ENCODE results near the gene PCDH7. TPM values are rescaled to one million over a fixed set of nuclear protein-coding genes. Genes with fewer than 3 reads are reported as not detected.

PCDH7 gene
- total and polyA plus RNA-seq, 2 donors from 2014 or later, result 1.4 to 10.2 TPM

- FAIRE-seq, result no peak
- no peaks in the 10 kb centered on the region for H3K36me3 ChIP-seq (ENCODE audit: control insufficient read depth in 2 of 3, insufficient read depth in 3 of 3, low read length in 3 of 3)
- H3K27ac ChIP-seq (ENCODE audit: low read depth in 2 of 2, low read length in 2 of 2), result no peak overlapping the region
- peaks cover 7% of the 10 kb centered on the region for H3K27me3 ChIP-seq (ENCODE audit: control insufficient read depth, insufficient read depth, low read length)
- no peak overlapping the region for H3K4me3 ChIP-seq (ENCODE audit: low read length in 3 of 3)
- H3K9me3 ChIP-seq (ENCODE audit: control insufficient read depth in 2 of 3, insufficient read depth in 1 of 3, low read length in 3 of 3), result no peaks in the 10 kb centered on the region
- no peak for DNase-seq
- intact Hi-C loops (cut with DNase I), result no loop called here
- peaks cover 0 to 14% (median 0%) of the 10 kb centered on the region in 3 donors for H3K4me1 ChIP-seq (ENCODE audit: control insufficient read depth in 2 of 3, insufficient read depth in 2 of 3, low read depth in 1 of 3, low read length in 3 of 3)
- H3K9ac ChIP-seq (ENCODE audit: low read length in 3 of 3), result no peak overlapping the region
- TF ChIP-seq CTCF (IDR thresholded peaks at IDR 0.05; ENCODE audit: borderline replicate concordance, extremely low read depth, insufficient read depth), result no peak
Measured at GRCh38 chr4:30724247-30724646, 4.1 kb downstream of the PCDH7 start.

GRCh38 chr4:30725562-30725961 lies 5.4 kb downstream of the PCDH7 start:
- Histone ChIP-seq H3K27ac (ENCODE audit: low read depth in 2 of 2, low read length in 2 of 2) (no peak overlapping the region), H3K4me1 (ENCODE audit: control insufficient read depth in 2 of 3, insufficient read depth in 2 of 3, low read depth in 1 of 3, low read length in 3 of 3) (peaks cover 0 to 8% (median 0%) of the 10 kb centered on the region in 3 donors), H3K4me3 (ENCODE audit: low read length in 3 of 3) (no peak overlapping the region), H3K27me3 (ENCODE audit: control insufficient read depth, insufficient read depth, low read length) (peaks cover 7% of the 10 kb centered on the region), H3K9me3 (ENCODE audit: control insufficient read depth in 2 of 3, insufficient read depth in 1 of 3, low read length in 3 of 3) (no peaks in the 10 kb centered on the region), H3K36me3 (ENCODE audit: control insufficient read depth in 2 of 3, insufficient read depth in 3 of 3, low read length in 3 of 3) (no peaks in the 10 kb centered on the region), H3K9ac (ENCODE audit: low read length in 3 of 3) (no peak overlapping the region)
- intact Hi-C loops (cut with DNase I), result no loop called here
- FAIRE-seq, result no peak
- TF ChIP-seq CTCF (IDR thresholded peaks at IDR 0.05; ENCODE audit: borderline replicate concordance, extremely low read depth, insufficient read depth), result no peak
- no peak for DNase-seq

- no peaks in the 10 kb centered on the region for H3K9me3 ChIP-seq (ENCODE audit: control insufficient read depth in 2 of 3, insufficient read depth in 1 of 3, low read length in 3 of 3)
- FAIRE-seq (no peak), DNase-seq (no peak)
- H3K27ac ChIP-seq (ENCODE audit: low read depth in 2 of 2, low read length in 2 of 2), result no peak overlapping the region
- H3K4me1 ChIP-seq (ENCODE audit: control insufficient read depth in 2 of 3, insufficient read depth in 2 of 3, low read depth in 1 of 3, low read length in 3 of 3), result peaks cover 0 to 6% (median 0%) of the 10 kb centered on the region in 3 donors
- H3K9ac ChIP-seq (ENCODE audit: low read length in 3 of 3), result no peak overlapping the region
- H3K36me3 ChIP-seq (ENCODE audit: control insufficient read depth in 2 of 3, insufficient read depth in 3 of 3, low read length in 3 of 3), result no peaks in the 10 kb centered on the region
- no peak for TF ChIP-seq CTCF (IDR thresholded peaks at IDR 0.05; ENCODE audit: borderline replicate concordance, extremely low read depth, insufficient read depth)
- H3K27me3 ChIP-seq (ENCODE audit: control insufficient read depth, insufficient read depth, low read length), result peaks cover 7% of the 10 kb centered on the region
- intact Hi-C loops (cut with DNase I), result no loop called here
- H3K4me3 ChIP-seq (ENCODE audit: low read length in 3 of 3), result no peak overlapping the region
Measured at GRCh38 chr4:30726090-30726675, 6.0 kb downstream of the PCDH7 start.

- Histone ChIP-seq H3K9me3 (ENCODE audit: control insufficient read depth in 2 of 3, insufficient read depth in 1 of 3, low read length in 3 of 3) (no peaks in the 10 kb centered on the region), H3K36me3 (ENCODE audit: control insufficient read depth in 2 of 3, insufficient read depth in 3 of 3, low read length in 3 of 3) (no peaks in the 10 kb centered on the region), H3K4me1 (ENCODE audit: control insufficient read depth in 2 of 3, insufficient read depth in 2 of 3, low read depth in 1 of 3, low read length in 3 of 3) (no peaks in the 10 kb centered on the region), H3K27ac (ENCODE audit: low read depth in 2 of 2, low read length in 2 of 2) (no peak overlapping the region), H3K9ac (ENCODE audit: low read length in 3 of 3) (no peak overlapping the region), H3K27me3 (ENCODE audit: control insufficient read depth, insufficient read depth, low read length) (peaks cover 7% of the 10 kb centered on the region), H3K4me3 (ENCODE audit: low read length in 3 of 3) (no peak overlapping the region)
- DNase-seq, result no peak
- FAIRE-seq, result no peak
- no peak for TF ChIP-seq CTCF (IDR thresholded peaks at IDR 0.05; ENCODE audit: borderline replicate concordance, extremely low read depth, insufficient read depth)
- intact Hi-C loops (cut with DNase I), result no loop called here
Measured at GRCh38 chr4:30727409-30727808, 7.2 kb downstream of the PCDH7 start.

Data from kidney (tissue), 14 donors.